Stimulated activated CD8-positive, alpha-beta memory T cell treated with anti-CD3 and anti-CD28 coated beads, Interleukin-4, amount 100 ng/mL, for 48 hours (primary cell): ENCODE measurements around the gene DTX3L.
A peak's percentile ranks its signal among the peaks of the same experiment; 100 is the strongest.

Experiments
- DNase-seq: peaks from one replicate; pipeline ENCODE4 v3.0.0-alpha.2; 2020

The DTX3L gene

GRCh38 chr3:122608916-122609315, 44.8 kb downstream of the DTX3L start:
- no peak for DNase-seq

DNA sequence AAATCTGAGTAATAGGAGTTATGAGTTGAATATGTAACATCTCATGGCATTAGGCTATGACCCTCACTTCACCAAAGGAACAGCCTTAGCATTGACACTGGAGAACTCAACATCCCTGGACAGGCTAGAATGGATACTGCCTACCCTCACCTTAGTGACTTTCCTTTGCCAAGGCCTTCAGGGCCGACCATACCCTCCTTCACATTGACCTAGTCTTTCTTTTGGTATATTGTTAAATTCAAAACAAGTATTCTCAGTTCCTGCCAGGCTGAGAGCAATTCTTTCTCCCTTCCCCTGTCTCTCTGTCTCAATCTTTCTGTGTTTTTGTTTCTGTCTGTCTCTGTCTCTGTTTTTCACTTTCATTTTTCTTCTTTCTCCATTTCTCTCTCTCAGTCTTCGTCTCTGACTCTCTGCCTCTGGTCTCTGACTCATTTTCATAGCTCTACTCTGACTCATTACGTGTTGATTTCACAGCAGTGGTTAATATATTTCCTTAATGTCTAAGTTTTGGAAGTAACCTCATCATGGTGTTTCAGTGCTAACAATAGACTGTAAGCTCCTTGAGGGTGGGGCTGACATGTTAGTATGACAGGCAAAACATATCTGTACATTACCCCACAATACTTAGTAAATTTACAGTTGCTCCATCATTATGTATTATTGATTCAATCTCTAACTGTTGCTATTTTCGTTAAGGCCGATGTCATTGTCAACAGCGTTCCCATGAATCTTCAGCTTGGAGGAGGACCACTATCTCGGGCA, 45.8 kb downstream of the DTX3L start:
- peak; percentile 27 for DNase-seq

GRCh38 chr3:122612696-122613095, 48.6 kb downstream of the DTX3L start:
- no peak for DNase-seq

GRCh38 chr3:122615303-122615702, 51.2 kb downstream of the DTX3L start:
- no peak for DNase-seq

- no peak for DNase-seq
Observed at GRCh38 chr3:122618614-122619013, 54.5 kb downstream of the DTX3L start.

DNA sequence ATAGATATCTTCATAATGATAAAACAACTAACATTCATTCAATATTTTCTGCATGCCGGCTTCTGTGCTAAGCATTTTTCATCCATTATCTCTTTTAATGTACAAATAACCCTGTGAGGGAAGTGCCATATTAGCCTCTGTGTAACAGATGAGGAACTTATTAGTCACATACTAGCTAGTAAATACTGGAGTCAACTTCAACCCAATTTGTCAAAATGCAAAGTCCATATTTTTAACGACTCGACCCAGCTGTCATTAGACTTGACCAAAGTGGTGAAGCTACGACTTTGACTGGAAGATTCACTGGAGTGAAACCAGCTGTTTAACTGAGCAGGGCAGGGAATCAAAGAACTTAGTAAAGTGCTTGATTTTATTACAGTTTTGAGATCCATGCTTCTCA, 54.9 kb downstream of the DTX3L start:
- no peak for DNase-seq

- DNase-seq: no peak
Observed at GRCh38 chr3:122620399-122620798, 56.3 kb downstream of the DTX3L start.

DNA sequence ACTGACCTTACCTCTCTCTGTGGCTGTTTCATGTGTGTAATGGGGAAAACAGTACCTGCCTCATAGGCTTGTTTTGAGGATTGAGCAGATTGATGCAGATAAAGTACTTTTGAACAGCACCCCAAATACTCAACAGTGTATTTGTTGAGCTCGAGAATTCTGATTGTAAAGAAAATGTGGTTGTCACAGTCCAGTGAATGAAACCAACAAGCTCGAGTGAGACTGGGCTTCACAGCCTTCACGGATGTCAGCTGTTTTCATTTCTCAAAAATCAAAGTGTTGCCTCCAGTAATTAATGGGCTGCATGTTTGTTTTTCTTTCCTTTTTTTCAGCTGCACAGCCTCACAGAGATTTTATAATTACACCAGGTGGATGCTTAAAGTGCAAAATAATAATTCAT, 57.0 kb downstream of the DTX3L start:
- DNase-seq: no peak

DNA sequence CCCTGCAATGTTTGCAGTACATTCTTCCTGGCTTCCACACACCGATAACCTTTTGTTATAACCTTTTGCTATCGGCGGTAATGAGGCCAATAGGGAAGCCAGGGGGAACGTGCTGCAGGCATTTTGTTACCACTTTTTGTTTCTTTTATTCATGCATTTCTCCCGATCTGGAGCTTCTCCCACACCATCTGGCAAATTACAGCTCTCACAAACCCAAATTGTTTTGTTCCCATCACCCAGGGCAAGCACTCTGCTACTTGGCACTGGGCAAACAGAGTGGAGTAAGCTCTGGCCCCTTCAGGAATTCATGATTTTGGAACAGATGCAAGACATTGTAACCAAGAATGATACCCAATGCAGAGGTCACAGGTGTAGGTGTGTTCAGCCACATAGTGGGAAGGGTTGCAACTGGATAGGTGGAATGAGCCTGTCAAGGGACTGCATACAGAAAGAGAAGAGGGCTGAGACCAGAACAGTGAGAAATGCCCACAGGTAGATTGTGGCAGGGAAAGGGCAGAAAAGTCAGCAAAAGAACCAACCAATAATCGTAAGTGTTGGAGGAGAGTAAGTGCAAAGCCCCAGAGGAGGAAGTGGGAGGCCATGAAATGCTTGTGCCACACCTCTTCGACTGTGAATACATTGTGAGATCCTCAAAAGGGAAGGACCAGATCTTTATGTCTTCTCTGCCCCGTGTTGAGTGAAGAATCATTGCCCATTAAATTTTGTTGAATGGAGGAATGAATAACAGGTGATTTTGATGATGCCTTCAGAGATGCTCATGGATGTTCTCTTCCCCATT, 59.1 kb downstream of the DTX3L start:
- DNase-seq: no peak
